A549 treated with DMSO at 1 μM for 4 hours (cell line): Measurements from ENCODE around the gene AP4B1. TPM values are rescaled to one million over a fixed set of nuclear protein-coding genes. Genes with fewer than 3 reads are reported as not detected.

Experiments
- total RNA-seq: library from RNA; stranded (reverse); fragments of 200-300 nt; extraction: Qiagen RNA extraction; gene quantifications from 5 replicates; pipeline ENCODE4 v1.2.3, GENCODE V29; 2022; ENCODE audit warnings: low read depth

Gene AP4B1
- 9.1 to 11.4 TPM (median 10.4 TPM) in 5 replicates for total RNA-seq

GRCh38 chr1:113904674-113905434, at the start of gene AP4B1, which contains the start of gene DCLRE1B:
AP4B1 (minus strand) TSS chr1:113904799; CDS start chr1:113904717, 82 bp downstream.
DCLRE1B (plus strand) TSS chr1:113905326; CDS start chr1:113905587, 261 bp downstream.

GRCh38 chr1:113928941-113929749, 24.5 kb upstream of the AP4B1 start, which contains the start of gene HIPK1:
HIPK1 (plus strand) TSS chr1:113929324.

GRCh38 chr1:113887402-113888175, 17.0 kb downstream of the AP4B1 start, which contains the start of gene BCL2L15:
BCL2L15 (minus strand) TSS chr1:113887581; CDS start chr1:113887375, 206 bp downstream.

GRCh38 chr1:113871597-113872113, 32.9 kb downstream of the AP4B1 start, which contains the start of gene PTPN22:
PTPN22 (minus strand) TSS chr1:113871712.

Other genes with a start within 250 kb of the AP4B1 start
- 15.3 to 17.8 TPM (median 16.0 TPM) in 5 replicates for gene PHTF1, start 145.3 kb downstream of the AP4B1 start, total RNA-seq
- gene RSBN1, start 92.3 kb downstream of the AP4B1 start, total RNA-seq = 4.0 to 5.0 TPM (median 4.7 TPM) in 5 replicates
- gene PTPN22, start 33.1 kb downstream of the AP4B1 start, total RNA-seq = not detected in 5 replicates
- 0.31 to 0.65 TPM (median 0.46 TPM) in 5 replicates for gene BCL2L15, start 17.2 kb downstream of the AP4B1 start, total RNA-seq
- gene DCLRE1B, start 527 bp upstream of the AP4B1 start, total RNA-seq = 8.7 to 11.2 TPM (median 11.0 TPM) in 5 replicates
- 13.5 to 21.7 TPM (median 19.9 TPM) in 5 replicates for gene HIPK1, start 24.5 kb upstream of the AP4B1 start, total RNA-seq
- gene OLFML3, start 74.7 kb upstream of the AP4B1 start, total RNA-seq = 4.1 to 5.2 TPM (median 4.2 TPM) in 5 replicates
- gene SYT6, start 249.1 kb upstream of the AP4B1 start, total RNA-seq = 0.33 to 0.92 TPM (median 0.55 TPM) in 5 replicates